Stimulated activated naive B cell treated with anti-CD40 and anti-IgM and Interleukin-4, amounts not matched to agents 10 μg/mL and 1 μg/mL and 100 μg/mL, for 72 hours (primary cell): ENCODE results near the gene LRBA.

ENCODE experiments used
- ATAC-seq, 2 donors: fragments of 150-1000 bp; cut with Tn5 transposase; replicated peaks; 2 replicates each; pipeline ENCODE4 v1.10.0; 2021; ENCODE audit warnings: moderate library complexity in 1 of 2
- DNase-seq: peaks from one replicate; pipeline ENCODE4 v3.0.0; 2021
- H3K27ac Mint-ChIP-seq: one replicate; pipeline ENCODE4 v1.8.0; 2022; ENCODE audit warnings: mild to moderate bottlenecking, mixed read lengths
- H3K27me3 Mint-ChIP-seq, 2 donors: one replicate each; pipeline ENCODE4 v1.8.0; 2022; ENCODE audit warnings: mixed read lengths in 2 of 2
- H3K36me3 Mint-ChIP-seq, 2 donors: one replicate each; pipeline ENCODE4 v1.8.0; 2022; ENCODE audit warnings: mixed read lengths in 2 of 2, mild to moderate bottlenecking in 1 of 2
- H3K4me1 Mint-ChIP-seq, 2 donors: one replicate each; pipeline ENCODE4 v1.8.0; 2022; ENCODE audit warnings: mixed read lengths in 2 of 2, mild to moderate bottlenecking in 1 of 2
- H3K4me3 Mint-ChIP-seq, 2 donors: one replicate each; pipeline ENCODE4 v1.8.0; 2022; ENCODE audit warnings: mild to moderate bottlenecking in 2 of 2, mixed read lengths in 2 of 2, moderate library complexity in 1 of 2
- H3K9me3 Mint-ChIP-seq, 2 donors: one replicate each; pipeline ENCODE4 v1.8.0; 2022; ENCODE audit warnings: mixed read lengths in 2 of 2, mild to moderate bottlenecking in 1 of 2

The LRBA gene

GRCh38 chr4:150593996-150594395 lies 421.1 kb downstream of the LRBA start:
- Mint-ChIP-seq H3K27ac (no peak overlapping the region), H3K4me1 (no peaks in the 10 kb centered on the region), H3K36me3 (peaks cover 10 to 21% of the 10 kb centered on the region in 2 donors), H3K27me3 (no peaks in the 10 kb centered on the region), H3K4me3 (no peak overlapping the region), H3K9me3 (no peaks in the 10 kb centered on the region)
- ATAC-seq (no peak), DNase-seq (no peak)

GRCh38 chr4:150591904-150592303 lies 423.2 kb downstream of the LRBA start:
- Mint-ChIP-seq H3K4me3 (no peak overlapping the region), H3K9me3 (no peaks in the 10 kb centered on the region), H3K27ac (no peak overlapping the region), H3K27me3 (no peaks in the 10 kb centered on the region), H3K4me1 (no peaks in the 10 kb centered on the region), H3K36me3 (peaks cover 9 to 21% of the 10 kb centered on the region in 2 donors)
- ATAC-seq (no peak), DNase-seq (no peak)

- Mint-ChIP-seq H3K4me1 (no peaks in the 10 kb centered on the region), H3K27me3 (no peaks in the 10 kb centered on the region), H3K9me3 (no peaks in the 10 kb centered on the region), H3K36me3 (peaks cover 9 to 21% of the 10 kb centered on the region in 2 donors), H3K27ac (no peak overlapping the region), H3K4me3 (no peak overlapping the region)
- no peak for ATAC-seq
- DNase-seq: no peak
Measured at GRCh38 chr4:150591406-150591805, 423.7 kb downstream of the LRBA start.

- Mint-ChIP-seq H3K9me3 (no peaks in the 10 kb centered on the region), H3K4me1 (no peaks in the 10 kb centered on the region), H3K4me3 (no peak overlapping the region), H3K27ac (no peak overlapping the region), H3K27me3 (no peaks in the 10 kb centered on the region), H3K36me3 (peaks cover 9 to 22% of the 10 kb centered on the region in 2 donors)
- no peak for ATAC-seq
- no peak for DNase-seq
Measured at GRCh38 chr4:150590631-150591030, 424.5 kb downstream of the LRBA start.

GRCh38 chr4:150589157-150589556 lies 425.9 kb downstream of the LRBA start:
- no peak overlapping the region for H3K4me3 Mint-ChIP-seq
- ATAC-seq: no peak
- no peaks in the 10 kb centered on the region for H3K9me3 Mint-ChIP-seq
- H3K27ac Mint-ChIP-seq: no peak overlapping the region
- H3K27me3 Mint-ChIP-seq: no peaks in the 10 kb centered on the region
- H3K36me3 Mint-ChIP-seq: peaks cover 10 to 29% of the 10 kb centered on the region in 2 donors
- no peaks in the 10 kb centered on the region for H3K4me1 Mint-ChIP-seq
- DNase-seq: no peak

- Mint-ChIP-seq H3K9me3 (no peaks in the 10 kb centered on the region), H3K36me3 (peaks cover 19 to 37% of the 10 kb centered on the region in 2 donors), H3K27ac (no peak overlapping the region), H3K27me3 (no peaks in the 10 kb centered on the region), H3K4me1 (no peaks in the 10 kb centered on the region), H3K4me3 (no peak overlapping the region)
- ATAC-seq (no peak), DNase-seq (no peak)
Measured at GRCh38 chr4:150588316-150588715, 426.8 kb downstream of the LRBA start.

GRCh38 chr4:150586162-150586810 lies 428.8 kb downstream of the LRBA start:
- Mint-ChIP-seq H3K4me1 (no peaks in the 10 kb centered on the region), H3K36me3 (peaks cover 37 to 57% of the 10 kb centered on the region in 2 donors), H3K4me3 (no peak overlapping the region), H3K27ac (no peak overlapping the region), H3K27me3 (no peaks in the 10 kb centered on the region), H3K9me3 (peaks cover 0 to 1% of the 10 kb centered on the region in 2 donors)
- ATAC-seq: no peak
- DNase-seq: no peak

- Mint-ChIP-seq H3K4me3 (no peak overlapping the region), H3K9me3 (peaks cover 0 to 1% of the 10 kb centered on the region in 2 donors), H3K27me3 (no peaks in the 10 kb centered on the region), H3K4me1 (no peaks in the 10 kb centered on the region), H3K27ac (no peak overlapping the region), H3K36me3 (peaks cover 39 to 57% of the 10 kb centered on the region in 2 donors)
- no peak for DNase-seq
- ATAC-seq: no peak
Measured at GRCh38 chr4:150585611-150586010, 429.5 kb downstream of the LRBA start.

GRCh38 chr4:150584111-150584915 lies 430.8 kb downstream of the LRBA start:
- H3K9me3 Mint-ChIP-seq: peaks cover 0 to 6% of the 10 kb centered on the region in 2 donors
- no peak overlapping the region for H3K27ac Mint-ChIP-seq
- no peaks in the 10 kb centered on the region for H3K27me3 Mint-ChIP-seq
- H3K36me3 Mint-ChIP-seq: peaks cover 46 to 60% of the 10 kb centered on the region in 2 donors
- no peak overlapping the region for H3K4me3 Mint-ChIP-seq
- no peaks in the 10 kb centered on the region for H3K4me1 Mint-ChIP-seq
- ATAC-seq (no peak), DNase-seq (no peak)

GRCh38 chr4:150583287-150584110 lies 431.6 kb downstream of the LRBA start:
- Mint-ChIP-seq H3K4me1 (no peaks in the 10 kb centered on the region), H3K27ac (no peak overlapping the region), H3K27me3 (no peaks in the 10 kb centered on the region), H3K36me3 (peaks cover 49 to 68% of the 10 kb centered on the region in 2 donors), H3K4me3 (no peak overlapping the region), H3K9me3 (peaks cover 0 to 6% of the 10 kb centered on the region in 2 donors)
- ATAC-seq (no peak), DNase-seq (no peak)

- H3K4me3 Mint-ChIP-seq: no peak overlapping the region
- ATAC-seq (no peak), DNase-seq (no peak)
- H3K27ac Mint-ChIP-seq: no peak overlapping the region
- no peaks in the 10 kb centered on the region for H3K4me1 Mint-ChIP-seq
- no peaks in the 10 kb centered on the region for H3K27me3 Mint-ChIP-seq
- peaks cover 0 to 6% of the 10 kb centered on the region in 2 donors for H3K9me3 Mint-ChIP-seq
- H3K36me3 Mint-ChIP-seq: peaks cover 45 to 63% of the 10 kb centered on the region in 2 donors
Measured at GRCh38 chr4:150582873-150583286, 432.2 kb downstream of the LRBA start.

- H3K4me3 Mint-ChIP-seq: no peak within 1 kb of the TSS
Measured at GRCh38 chr4:150582146-150582872, 432.8 kb downstream of the LRBA start, which contains the start of gene MAB21L2. Gene MAB21L2 (plus strand): TSS chr4:150582151. CDS start chr4:150583030, 879 bp downstream.

GRCh38 chr4:150581641-150582051 lies 433.4 kb downstream of the LRBA start:
- no peak for ATAC-seq
- Mint-ChIP-seq H3K4me3 (no peak overlapping the region), H3K27me3 (no peaks in the 10 kb centered on the region), H3K4me1 (no peaks in the 10 kb centered on the region), H3K36me3 (peaks cover 44 to 58% of the 10 kb centered on the region in 2 donors), H3K9me3 (peaks cover 0 to 6% of the 10 kb centered on the region in 2 donors), H3K27ac (no peak overlapping the region)
- DNase-seq: no peak

More at GRCh38 chr4:150582146-150582872, 432.8 kb downstream of the LRBA start, which contains the start of gene MAB21L2:
- Mint-ChIP-seq H3K4me1 (no peaks in the 10 kb centered on the region), H3K27ac (no peak within 1 kb of the TSS), H3K9me3 (peaks cover 0 to 6% of the 10 kb centered on the region in 2 donors), H3K36me3 (peaks cover 44 to 58% of the 10 kb centered on the region in 2 donors), H3K27me3 (no peaks in the 10 kb centered on the region)
- DNase-seq: no peak
- ATAC-seq: no peak
